Activated CD4-positive, CD25-positive, alpha-beta regulatory T cell treated with anti-CD3 and anti-CD28 coated beads, Interleukin-2, amount 50 U/mL, for 24 hours (primary cell): ENCODE data around the gene ATIC.
A peak's percentile ranks its signal among the peaks of the same experiment; 100 is the strongest.
"Not testable (repeated sequence)": the region's sequence is repeated elsewhere in the genome, so short reads cannot be mapped to it uniquely, and the experiment has no call there.

Experiments
- ATAC-seq, 2 donors: fragments of 150-1000 bp; cut with Tn5 transposase; one replicate each; pipeline ENCODE4 v1.10.0; 2021; ENCODE audit warnings: mild to moderate bottlenecking in 1 of 2, moderate library complexity in 1 of 2

The ATIC gene

GRCh38 chr2:215311625-215312396 is at the start of gene ATIC:
Gene ATIC (plus strand): TSS chr2:215312059. CDS start chr2:215312143, 84 bp downstream.
- peak; percentile 97 to 98 for ATAC-seq

- ATAC-seq, result no peak
Measured at GRCh38 chr2:215262303-215262702, 49.6 kb upstream of the ATIC start.

DNA sequence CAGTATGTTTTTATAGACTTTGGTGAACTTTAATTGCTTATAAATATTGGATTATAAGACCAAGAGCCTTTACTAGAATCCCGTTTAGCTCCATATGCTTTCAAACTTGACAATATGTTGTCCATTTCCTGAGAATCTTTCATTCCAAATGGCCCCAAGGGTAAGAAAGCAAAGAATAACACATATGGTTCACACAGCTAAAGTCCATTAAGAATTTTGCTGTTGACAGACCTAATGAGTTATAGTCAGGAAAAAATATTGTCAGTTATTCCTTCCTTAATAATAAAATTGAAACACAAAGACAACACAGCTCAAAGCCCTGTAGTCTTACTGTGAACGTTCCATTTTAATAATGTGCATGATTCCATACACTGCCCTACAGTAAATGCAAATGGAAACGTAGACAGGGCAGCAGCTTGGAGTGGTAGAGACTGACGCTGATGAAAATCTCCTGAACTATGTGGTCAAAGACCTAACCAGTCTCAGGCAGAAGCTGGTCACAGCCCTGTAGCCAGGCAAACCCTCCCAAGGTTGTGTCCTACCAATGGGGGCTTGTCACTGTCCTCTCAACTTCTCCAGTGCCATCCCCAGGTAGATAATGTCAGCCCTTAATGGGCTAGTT is 49.0 kb upstream of the ATIC start:
- ATAC-seq, result no peak

DNA sequence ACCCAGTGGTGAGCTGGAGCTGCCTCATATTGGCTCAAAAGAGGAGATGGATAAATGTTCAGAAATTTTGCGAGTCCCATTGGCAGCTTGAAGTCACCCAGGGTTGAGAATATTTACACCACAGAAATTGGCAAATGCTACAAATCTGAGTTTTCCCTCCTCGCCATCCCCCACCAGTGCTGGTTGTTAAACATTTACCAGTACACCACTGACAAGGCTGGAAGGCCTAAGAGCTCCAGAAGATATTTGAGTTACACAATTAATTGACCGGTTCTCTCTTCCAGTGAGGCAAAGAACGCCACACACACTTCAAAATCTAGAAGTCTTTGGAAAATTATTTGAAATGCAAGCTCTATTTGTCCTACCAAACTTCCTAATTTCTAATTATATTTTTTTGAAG is 47.5 kb upstream of the ATIC start:
- no peak for ATAC-seq

GRCh38 chr2:215269397-215270117 is 42.3 kb upstream of the ATIC start:
- no peak for ATAC-seq

GRCh38 chr2:215270118-215270451 is 41.8 kb upstream of the ATIC start:
- no peak for ATAC-seq

DNA sequence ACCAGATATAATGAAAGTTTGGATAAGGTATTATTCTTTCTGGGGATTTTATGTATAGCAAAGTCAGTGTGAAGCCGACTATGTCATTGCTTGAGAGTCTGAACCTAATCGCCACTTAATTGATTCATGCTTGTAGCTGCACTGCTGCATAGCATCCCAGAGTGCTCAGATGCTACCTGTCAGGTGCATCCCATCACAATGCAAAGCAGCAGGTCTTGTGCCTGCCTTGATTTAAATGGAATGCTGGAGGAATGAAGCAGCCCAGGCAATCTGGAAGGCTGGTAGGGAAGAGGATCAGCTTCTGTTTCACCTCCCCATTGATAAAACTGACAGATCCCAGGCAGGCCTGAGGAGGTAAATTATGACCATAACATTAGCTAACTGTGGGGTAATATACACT is 40.4 kb upstream of the ATIC start:
- no peak for ATAC-seq

DNA sequence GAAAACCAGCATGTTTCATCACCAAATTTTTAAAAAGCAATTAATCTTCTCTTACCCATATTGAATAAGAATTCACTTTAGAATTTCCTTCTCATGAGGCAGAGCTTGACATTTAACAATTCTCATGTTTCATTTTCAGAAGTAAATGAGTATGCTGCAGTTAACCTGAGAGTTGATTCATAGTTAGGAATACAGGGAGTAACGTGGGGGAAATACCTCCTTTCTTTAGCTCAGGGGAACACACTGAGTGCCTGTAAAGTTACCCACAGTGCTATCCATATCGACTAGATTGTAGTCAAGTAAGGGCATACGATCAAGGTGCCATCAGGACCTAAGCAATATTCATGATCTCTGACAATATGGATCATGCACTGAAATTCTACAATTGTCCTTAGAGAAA is 38.9 kb upstream of the ATIC start:
- ATAC-seq, result peak in 1 of 2 donors; percentile 38

DNA sequence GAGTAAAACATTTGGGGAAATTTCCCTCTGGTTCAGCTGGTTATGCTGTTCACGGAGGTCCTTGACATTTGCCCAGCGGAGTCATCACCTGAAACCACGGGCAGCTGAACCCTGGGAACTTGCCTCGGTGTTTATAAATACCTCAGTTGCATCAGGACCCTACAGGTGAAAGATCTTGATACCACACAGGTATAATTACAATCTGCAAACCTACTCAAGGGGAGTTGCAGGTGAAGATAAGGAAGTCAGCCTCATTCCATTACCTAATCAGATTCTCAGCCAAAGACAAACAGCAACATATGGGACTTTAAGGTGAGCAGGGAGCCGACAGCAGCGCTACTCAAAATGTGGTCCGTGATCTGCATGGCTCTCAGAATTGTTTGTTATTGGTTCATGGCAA is 37.0 kb upstream of the ATIC start:
- ATAC-seq, result no peak

DNA sequence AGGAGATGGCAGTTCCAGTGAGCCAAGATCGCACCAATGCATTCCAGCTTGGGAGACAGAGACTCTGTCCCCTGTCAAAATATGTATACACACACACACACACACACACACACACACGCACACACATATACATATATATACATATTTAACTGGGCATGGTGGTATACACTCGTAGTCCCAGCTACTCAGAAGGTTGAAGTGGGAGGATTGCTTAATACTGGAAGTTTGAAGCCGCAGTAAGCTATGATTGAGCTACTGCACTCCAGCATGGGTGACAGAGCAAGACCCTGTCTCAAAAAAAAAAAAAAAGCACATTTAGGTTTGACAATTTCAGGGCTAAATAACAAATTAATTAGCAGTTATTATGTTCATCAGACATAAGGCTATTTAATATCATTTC is 36.0 kb upstream of the ATIC start:
- no peak for ATAC-seq

- no peak for ATAC-seq
Measured at GRCh38 chr2:215277944-215278343, 33.9 kb upstream of the ATIC start.

GRCh38 chr2:215280326-215280725 is 31.5 kb upstream of the ATIC start:
- no peak for ATAC-seq

GRCh38 chr2:215283221-215283620 is 28.6 kb upstream of the ATIC start:
- no peak for ATAC-seq

DNA sequence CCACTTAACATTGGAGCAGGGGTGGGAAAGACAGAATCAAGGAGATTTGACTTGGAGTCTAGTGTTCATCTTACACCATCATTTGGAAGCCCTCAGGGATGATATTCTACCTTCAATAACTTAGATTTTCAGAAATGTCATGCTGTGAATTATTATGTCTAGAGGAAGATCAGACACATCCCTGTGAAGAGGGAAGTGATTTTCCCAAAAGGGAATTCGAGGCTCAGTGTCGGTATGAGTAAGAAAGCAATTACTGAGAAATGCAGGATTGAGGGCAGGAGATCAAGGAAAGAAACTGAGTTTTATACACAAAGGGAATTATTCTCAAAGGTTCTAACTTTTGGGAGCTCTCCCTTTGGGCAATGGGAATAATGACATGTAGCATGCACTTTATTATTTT is 25.6 kb upstream of the ATIC start:
- no peak for ATAC-seq

DNA sequence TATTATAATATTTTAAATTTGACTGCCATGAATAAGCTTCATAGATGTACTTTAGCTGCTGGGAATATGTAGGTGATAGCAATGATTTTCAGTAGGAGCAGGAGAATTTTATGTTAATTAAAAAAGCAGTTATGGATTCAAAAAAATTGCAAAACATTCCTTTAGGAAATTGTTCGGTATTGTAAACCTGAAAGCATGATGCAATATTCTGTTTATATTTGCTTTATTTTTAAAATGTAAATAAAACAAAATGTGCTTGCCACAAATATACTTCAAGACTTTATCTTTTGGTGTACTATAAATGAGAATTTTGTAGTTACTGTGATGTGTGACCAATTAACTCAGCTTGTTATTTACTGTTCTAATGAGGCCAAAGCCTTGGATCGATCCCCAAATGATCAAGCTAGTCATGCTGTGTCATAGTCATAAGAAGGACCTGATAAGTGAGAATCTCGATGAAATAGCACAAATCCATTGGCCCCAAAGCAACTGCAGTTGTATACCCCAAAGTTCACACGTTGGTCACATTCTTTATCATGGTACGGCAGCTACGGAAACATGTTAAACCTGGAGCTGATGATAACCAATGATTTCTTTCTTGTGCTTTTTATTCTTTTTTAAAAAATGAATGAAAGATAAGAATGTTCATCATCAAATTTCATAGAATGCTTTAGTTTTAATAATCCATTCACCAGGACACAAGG is 23.6 kb upstream of the ATIC start:
- no peak for ATAC-seq

GRCh38 chr2:215290980-215291599 is 20.8 kb upstream of the ATIC start:
- ATAC-seq, result no peak

GRCh38 chr2:215293879-215294278 is 18.0 kb upstream of the ATIC start:
- no peak for ATAC-seq

DNA sequence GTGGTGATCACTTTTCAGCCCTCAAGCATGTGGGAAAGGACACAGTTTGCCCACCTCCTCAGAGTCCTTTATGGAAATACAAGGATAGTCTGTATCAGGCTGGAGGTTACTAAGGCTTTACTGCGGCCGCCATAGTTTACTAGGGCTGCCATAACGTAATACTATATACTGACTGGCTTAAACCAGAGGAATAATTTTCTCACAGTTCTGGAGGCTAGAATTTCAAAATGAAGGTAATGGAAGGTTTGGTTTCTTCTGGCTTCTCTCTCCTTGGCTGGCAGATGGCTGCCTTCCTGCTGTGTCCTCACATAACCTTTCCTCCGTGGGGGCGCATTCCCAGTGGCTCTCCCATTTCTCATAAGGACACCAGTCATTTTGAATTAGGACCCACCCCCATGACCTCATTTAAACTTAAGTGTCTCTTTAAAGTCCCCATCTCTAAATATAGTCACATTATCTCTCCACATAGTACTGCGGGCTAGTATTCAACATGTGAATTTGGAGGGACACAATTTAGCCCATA is 12.5 kb upstream of the ATIC start:
- ATAC-seq, result no peak

- ATAC-seq, result no peak
Measured at GRCh38 chr2:215301994-215302393, 9.9 kb upstream of the ATIC start.

DNA sequence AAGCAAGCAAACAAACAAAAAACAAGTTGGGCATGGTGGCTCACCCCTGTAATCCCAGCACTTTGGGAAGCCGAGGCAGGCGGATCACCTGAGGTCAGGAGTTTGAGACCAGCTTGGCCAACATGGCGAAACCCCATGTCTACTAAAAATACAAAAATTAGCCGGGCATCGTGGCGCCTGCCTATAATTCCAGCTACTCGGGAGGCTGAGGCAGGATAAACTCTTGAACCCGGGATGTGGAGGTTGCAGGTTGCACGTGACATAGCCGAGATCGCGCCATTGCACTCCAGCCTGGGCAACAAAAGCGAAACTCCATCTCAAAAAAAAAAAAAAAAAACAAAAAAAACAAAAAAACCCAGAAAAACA is 617 bp upstream of the ATIC start:
- not testable (repeated sequence) for ATAC-seq

DNA sequence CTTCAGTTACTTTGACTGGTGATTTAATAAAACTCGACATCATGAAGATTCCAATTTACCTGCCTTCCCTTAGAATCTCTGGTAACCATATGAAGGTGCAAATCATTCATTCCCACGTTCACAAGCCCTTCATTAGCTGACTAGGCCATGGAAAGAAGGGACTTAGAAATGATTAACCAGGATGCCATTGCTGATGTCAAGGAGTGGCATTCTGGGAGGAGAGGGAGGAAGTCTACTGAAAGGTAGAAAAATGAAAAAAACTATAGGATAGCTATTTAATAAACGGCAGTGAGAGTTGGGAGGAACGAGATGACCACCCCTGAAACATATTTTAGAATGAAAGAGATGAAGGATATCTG is 1.4 kb downstream of the ATIC start:
- no peak for ATAC-seq

GRCh38 chr2:215314896-215315295 is 3.0 kb downstream of the ATIC start:
- ATAC-seq, result no peak

DNA sequence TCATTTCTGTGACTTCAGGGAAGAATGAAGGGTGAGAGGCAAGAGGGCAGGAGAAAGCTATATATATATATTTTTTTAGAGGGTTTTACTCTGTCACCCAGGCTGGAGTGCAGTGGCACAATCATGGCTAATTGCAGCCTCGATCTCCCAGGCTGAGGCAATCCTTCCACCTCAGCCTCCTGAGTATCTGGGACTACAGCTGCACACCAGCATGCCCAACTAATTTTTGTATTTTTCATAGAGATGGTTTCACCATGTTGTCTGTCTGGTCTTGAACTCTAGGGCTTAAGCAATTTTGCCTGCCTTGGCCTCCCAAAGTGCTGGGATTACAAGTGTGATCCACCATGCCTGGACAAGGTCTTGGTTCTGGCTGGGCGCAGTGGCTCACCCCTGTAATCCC is 3.4 kb downstream of the ATIC start:
- no peak for ATAC-seq
